ENCODE results near the gene CKS2.

CKS2 gene

DNA sequence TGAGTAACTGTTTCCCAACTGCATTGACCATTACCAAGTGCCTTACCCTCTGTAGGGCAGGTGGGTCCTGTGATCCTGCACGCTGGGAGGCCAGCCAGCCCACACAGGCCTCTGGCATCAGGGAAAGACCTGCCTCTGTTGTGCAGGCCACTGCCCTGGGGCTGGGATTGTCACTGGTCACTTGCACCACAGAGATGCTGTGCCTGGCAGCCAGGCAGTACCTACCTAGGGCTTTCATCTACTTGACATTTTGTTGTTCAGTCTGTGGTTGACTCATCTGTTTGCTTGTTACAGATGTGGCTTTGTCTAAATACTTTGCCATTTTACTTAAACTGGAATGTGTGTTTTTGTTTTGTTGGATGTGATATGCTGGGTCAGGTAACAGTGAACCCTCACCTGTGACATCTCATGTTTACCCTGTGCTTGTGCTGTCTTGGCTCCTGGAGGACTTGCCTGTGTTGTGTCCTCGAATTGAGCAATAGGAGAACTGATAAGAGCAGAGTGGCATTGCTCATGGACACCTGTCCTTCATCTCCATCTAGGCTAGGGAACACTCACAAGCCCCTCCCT lies 40.1 kb downstream of the CKS2 start:
- no peak for DNase-seq (ENCODE audit: low spot score)

DNA sequence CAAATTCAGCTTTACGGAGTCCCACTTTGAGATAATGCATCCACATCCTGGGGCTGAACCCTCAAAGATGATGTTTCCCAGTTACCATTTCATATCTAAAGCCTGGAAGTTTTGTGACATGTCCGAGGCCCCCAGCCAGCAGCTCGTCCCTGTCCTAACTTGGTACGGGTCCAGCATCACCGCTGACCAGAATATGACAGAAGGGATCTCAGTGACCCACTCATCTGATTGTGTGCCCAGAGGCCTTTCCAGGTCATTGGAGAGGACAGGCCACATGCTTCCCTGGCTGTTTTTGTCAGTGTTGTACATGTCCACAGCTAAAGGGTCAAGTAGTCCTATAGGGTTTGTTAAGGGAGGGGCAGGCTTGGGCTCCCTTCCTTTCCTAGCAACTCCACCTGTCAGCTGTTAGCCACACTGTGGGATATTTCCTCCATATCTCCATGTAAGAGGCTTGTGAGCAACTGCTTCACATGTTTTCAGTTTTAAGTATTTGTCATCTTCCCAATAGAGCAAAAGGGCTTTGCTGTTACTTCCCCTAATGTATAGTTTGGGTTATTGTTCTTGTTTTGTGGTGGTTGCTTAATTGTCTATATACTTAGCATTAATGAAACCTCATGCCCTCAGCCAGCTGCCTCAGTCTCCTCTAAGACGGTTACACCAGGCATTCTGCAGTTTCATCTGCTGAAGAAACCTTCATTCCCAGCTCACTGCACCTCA lies 40.7 kb downstream of the CKS2 start:
- no peak for DNase-seq (ENCODE audit: low spot score)

DNA sequence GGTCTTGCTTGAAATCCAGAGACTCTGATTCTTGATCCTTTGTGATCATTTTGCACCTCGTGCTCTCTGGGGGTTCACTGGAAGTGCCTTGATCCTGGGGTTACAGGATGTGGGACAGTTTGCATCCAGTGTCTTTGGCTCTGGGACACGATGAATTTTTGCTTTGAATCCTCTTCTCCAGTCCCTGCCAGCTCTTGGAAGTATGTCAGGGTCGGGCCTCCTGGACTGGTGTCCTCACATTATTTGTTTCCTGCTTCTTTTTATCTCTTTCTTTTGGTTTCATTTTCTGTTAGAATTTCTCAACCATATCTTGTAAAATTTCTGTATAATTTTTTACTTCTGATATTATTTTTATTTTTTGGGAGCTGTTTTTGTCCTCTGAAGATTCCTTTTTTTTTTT lies 41.5 kb downstream of the CKS2 start:
- DNase-seq (ENCODE audit: low spot score) = no peak

DNA sequence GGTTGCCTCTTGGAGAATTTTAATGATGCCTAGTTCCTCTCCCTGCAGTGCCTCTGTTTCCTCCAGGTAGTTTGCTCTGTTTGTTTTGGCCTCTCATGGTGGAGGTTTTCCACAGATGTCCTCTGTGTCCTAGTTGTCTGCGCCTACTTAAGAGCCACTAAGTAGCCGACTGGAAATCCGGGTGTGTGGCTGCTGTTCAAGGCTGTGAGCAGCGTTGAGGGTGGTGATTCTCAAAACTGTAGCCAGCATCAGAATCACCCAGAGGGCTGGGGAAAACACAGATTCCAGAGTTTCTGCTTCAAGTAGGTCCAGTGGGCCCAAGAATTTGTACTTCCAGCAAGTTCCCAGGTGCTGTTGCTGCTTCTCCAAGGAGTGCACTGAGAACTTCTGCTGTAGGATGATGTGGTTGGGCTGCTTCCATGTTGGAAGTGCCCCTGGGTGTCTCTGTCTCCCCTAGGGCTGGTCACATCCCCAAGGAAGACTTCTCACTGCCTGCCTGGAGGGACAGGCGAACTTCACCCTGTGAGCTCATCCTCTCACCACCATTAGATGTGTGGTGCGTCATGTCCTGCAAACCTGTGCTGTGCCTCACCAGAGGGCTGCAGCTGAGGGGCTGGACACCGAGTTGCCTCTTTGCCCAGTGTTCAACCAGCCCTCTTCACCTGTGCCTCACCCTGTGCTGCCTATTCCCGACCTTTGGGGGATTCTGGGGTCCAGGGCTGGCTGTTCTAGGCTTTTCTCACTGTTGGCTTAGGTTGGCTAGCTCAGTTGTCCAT lies 42.1 kb downstream of the CKS2 start:
- DNase-seq (ENCODE audit: low spot score) = no peak

DNA sequence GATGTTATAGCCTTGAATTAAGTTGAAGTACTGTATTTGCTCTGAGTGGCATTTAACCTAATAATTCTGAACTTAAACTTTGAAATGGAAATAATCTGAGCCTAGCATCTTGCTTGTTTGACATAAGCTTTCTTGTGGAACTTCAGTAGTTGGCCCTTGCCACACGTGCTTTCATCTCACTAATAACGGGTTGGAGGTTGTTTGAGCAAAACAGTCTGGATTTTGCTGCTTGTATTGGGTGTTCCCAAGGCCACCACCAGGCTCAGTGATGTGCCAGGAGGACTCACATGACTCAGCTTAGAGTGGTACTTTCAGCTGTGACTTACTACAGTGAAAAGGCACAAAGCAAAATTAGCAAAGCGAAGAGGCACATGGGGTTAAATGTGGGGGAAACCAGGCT lies 43.0 kb downstream of the CKS2 start:
- no peak for DNase-seq (ENCODE audit: low spot score)

DNA sequence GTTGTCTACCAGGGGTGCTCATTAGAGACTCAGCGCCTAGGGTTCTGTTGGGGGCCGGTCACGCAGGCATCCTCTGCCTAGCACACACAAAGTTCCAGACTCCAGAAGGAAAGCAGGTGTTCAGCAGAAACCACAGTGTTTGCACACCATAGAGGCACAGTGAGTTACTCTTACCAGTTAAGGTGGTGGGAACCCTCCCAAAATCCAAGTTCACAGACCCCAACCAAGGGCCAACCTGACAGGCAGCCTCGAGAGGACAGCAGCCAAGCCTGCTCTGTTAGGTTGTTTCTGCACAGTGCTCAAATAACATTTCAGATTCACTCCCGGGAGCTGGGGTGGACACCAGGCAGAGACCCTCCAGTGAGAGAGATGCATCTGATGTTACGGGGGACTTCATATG lies 43.5 kb downstream of the CKS2 start:
- no peak for DNase-seq (ENCODE audit: low spot score)

DNA sequence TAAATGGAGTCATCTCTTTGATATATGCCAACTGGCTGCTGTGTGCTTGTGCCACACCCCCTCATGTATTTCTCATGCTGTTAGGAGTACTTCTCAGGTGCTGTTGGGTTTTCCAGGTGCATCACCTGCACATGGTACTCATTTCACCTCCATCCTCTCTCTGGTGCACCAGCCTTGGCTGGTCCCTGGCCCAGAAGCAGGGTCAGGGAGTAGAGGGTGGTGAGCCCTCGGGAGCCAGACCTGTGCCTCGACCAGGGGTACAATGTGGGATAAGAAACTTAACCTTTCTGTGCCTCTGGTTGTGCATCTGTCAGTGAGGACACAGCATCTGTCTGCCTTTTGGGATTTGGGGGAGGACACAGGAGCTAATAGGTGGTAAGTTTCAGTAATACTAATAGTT lies 45.8 kb downstream of the CKS2 start:
- DNase-seq (ENCODE audit: low spot score) = no peak

DNA sequence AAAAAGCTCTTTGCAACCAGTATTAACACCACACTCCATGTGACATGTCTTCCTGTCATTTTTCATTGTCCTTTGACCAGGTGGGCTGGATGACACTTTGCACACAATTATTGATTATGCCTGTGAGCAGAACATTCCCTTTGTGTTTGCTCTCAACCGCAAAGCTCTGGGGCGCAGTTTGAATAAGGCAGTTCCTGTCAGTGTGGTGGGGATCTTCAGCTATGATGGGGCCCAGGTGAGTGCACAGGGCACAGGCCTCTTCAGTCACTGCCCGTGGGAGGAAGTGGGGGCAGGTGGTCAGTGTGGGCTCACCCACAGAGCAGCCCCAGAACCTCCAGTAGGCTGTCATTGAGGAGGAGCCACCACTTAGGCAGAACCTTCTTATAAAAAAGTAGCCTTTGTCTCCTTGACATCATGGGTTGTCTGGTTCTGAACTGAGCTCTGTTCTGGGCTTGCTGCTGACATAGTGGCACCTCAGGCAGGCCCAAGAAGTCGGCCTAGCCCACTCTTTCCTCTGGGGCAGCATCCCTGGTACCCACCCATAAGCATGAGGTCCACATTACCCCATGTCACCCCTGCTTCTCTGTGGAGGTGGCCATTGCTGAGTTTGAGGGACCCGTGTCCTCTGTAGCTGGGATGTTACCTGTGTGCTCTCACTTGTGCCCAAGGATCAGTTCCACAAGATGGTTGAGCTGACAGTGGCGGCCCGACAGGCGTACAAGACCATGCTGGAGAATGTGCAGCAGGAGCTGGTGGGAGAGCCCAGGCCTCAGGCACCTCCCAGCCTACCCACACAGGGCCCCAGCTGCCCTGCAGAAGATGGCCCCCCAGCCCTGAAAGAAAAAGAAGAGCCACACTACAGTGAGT lies 46.6 kb downstream of the CKS2 start:
- no peak for DNase-seq (ENCODE audit: low spot score)

DNA sequence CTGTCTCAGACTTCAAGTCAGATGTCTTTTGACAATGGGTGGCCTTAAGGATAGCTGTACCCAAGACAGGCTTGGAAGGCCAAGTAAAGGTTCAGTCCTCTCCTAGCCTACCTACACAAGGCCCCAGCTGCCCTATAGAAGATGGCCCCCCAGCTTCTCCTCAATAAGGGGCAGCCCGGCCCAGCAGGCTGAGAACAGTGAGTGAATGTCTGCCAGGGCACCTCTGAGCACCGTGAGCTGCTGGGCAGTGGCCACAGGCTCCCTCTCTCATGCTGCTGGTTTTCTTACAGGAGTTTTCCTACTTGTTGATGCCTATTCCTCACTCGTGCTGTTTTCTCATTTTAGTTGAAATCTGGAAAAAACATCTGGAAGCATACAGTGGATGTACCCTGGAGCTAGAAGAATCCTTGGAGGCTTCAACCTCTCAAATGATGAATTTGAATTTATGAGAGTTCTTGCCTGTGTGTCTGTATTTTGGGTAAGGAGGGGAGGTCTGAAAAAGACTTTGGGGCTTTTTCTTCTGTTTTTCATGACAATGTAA lies 47.5 kb downstream of the CKS2 start:
- no peak for DNase-seq (ENCODE audit: low spot score)

DNA sequence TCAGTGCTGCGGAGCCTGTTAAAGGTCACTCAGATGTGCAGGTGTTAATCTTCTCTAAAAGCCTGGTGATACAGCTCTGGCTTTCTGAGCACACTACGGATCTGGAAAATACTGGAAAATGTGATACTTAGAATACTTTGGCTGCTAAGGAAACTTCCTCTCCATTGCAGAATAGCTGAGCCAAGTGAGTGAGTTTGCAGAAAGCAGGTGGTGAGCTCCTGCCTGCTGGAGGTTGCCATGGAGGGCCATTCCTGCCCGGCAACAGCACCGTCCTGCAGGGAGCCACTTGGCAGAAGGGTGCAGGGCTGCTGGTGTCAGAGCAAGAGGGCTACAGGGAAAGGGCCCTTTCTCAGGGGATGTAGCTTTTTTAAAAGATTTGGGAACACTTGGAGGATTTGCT lies 48.0 kb downstream of the CKS2 start:
- DNase-seq (ENCODE audit: low spot score) = no peak

DNA sequence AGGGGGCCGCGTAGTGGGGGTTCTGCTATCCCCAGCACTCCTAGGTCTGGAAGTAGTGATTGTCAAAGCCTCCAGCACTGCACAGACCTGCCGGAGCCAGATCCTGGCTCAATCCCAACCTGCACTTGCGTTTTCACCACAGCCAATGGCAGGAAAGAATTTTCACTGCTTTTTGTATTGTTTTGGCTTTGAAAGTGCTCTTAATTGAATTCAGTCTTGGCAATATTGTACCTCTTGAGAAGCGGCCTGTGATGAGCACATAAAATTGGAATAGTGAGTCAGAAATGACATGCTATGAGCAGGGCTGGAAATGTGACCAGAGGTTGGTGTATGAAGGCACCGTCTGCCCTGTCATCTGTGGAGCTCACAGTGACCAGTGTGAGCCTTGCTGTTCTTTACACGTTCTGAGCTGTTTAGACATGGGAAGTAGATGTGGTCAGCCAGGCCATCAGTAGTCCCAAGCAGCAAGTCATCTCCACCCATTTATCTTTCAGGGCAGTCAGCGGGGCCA lies 48.8 kb downstream of the CKS2 start:
- no peak for DNase-seq (ENCODE audit: low spot score)

DNA sequence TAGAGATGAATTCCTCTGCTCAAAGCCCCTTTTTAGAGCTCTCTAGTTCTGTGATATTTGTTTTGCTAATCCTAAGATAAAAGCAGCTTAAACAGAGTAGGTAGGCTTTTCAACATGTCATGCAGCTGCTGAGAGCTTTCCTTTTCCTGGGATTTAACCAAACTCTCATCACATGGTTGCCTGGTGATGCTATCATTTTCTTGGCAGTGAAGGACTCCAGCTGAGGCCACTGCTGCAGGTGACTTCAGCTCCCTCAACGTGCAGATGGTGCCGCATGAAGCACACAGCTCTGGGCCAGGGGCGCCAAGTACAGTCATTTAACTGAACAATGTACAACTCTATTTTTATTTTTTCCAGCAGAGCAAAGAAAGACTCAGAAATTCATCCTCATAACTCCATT lies 49.5 kb downstream of the CKS2 start:
- DNase-seq (ENCODE audit: low spot score) = no peak

DNA sequence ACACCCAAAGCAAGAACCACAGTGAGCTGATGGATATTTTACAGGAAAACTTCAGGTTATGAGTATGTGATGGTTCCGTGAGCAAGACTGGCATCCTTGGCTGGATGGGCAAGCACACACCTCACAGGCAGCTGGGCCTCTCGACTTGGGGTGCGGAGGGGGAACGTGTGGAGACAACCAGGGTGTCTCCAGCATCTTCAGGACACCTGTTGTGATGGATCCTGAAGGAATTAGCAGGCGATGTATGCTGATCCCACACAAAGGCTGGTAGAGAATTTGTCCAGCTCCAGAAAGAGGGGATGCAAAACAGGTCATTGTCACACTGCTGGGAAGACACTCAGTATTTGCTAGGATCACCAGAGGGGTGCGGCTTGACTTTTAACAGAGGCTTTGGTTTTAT lies 50.0 kb downstream of the CKS2 start:
- no peak for DNase-seq (ENCODE audit: low spot score)

DNA sequence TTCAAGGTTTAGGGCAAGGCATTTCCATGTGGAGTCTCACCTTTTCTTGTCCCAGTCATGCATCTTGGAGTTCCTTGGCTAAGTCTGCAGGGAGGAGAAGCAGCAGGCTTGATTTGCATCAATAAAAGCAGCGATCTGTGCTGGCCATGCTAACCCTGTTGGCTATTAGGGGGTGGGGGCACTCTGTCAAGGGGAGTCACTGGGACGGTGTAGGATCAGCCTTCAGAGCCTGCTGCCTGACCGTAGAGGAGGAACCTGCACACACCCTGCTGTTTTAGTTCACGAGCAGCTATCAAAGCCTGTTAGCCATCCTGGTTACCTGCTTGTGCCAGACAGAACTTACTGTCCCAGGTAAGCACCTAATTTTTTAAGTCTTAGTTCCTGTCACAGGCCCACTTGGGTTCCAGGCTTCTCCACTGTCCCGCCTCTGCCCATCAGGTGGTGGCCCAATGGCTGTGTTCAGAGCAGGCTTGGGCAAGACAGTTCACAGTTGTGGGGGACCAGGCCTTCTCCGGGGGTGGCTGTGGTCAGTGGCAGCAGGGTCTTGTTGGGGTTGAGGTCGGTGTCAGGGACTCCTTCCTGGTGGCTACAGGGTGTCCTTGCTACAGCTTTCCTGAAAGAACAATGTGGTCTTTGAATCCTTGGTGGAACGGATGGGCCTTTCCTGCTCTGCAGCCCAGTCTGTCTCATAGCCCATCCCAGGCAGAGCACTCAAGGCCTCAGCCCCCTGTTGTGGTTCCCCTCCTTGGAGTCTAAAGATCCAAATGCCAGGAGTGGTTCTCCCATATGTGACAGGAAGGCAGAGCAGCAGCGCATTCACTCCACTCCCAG lies 51.0 kb downstream of the CKS2 start:
- DNase-seq (ENCODE audit: low spot score) = no peak

DNA sequence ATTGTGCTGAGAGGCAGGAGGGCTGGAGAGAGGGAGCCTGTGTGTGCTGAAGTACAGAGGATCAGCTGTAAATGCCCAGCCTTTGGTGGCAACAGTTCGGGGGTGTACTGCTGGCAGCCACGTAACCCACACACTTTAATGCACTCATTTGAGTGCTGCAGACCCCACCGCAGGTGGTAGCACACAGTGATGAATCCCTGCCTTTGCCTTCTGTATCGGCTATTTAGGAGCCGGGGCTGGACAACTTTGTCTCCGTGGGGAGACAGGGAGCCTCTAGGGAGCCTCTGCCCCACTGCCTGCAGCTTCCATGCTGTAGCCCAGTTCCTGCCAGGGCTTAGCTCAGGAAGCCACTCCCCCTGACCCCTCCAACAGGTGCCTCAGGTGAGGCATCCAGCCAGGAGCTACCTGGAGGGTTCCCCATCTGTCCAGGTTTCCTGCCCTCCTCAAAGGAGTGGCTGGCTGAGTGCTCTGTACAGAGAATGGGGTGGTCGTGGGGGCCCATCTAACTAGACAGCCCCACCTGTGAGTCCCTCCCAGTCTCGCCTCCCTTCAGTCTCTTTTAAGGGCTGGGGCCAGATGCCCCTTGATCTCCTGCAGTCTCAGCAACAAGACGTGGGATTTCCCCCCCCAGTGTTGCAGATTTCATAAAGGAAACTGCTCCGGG lies 51.8 kb downstream of the CKS2 start:
- DNase-seq (ENCODE audit: low spot score) = no peak

DNA sequence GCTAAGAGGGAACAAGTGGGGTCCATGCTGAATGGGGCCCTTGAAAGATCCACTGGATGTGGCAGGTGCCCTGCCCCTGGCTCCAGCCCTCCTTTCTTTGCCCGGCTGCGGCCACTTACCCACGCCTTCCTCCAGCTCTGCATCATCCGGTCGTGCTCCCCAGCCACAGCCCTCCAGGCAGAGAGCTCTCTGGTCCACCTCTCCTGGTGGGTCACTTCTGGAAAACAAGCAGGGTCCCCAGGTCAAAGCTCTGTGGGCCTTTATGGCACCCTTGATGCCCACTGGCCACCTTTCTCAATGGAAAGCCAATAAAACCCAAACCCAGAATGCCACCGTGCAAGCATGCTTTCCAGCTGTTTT lies 52.3 kb downstream of the CKS2 start:
- no peak for DNase-seq (ENCODE audit: low spot score)

DNA sequence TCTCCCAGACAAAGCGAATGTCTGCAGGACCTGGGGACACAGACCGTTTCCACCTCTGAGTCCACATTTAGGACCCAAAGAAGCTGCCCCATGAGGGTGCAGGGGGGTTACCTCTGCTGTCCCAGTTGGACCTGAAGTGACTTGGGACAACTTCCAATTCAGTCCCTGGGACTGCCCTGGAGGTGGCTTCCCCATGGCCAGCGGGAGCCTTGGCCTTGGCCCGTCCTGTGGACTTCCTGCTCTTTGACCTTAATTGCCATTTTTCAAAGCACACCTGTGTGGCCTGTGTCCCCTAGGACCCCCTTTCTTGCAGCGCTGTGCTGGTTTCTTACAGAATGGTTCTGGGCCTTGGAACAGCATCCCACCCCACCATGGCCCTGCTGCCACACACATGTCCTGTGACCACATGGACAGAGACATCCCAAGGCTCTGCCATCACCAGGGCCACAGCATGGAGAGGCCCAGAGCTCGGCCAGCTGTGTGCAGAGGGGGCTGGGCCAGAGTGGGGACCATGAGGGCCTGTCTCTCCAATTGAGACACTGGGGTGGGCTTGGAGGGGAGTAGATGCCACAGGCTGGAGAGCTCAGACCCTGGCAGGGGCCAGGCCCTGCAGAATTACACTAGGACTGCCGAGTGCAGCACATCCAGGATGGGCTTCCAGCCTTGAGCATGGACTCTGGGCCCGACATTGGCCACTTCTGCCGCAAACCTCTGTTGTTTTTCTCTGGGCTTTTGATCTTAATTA lies 53.1 kb downstream of the CKS2 start:
- no peak for DNase-seq (ENCODE audit: low spot score)

DNA sequence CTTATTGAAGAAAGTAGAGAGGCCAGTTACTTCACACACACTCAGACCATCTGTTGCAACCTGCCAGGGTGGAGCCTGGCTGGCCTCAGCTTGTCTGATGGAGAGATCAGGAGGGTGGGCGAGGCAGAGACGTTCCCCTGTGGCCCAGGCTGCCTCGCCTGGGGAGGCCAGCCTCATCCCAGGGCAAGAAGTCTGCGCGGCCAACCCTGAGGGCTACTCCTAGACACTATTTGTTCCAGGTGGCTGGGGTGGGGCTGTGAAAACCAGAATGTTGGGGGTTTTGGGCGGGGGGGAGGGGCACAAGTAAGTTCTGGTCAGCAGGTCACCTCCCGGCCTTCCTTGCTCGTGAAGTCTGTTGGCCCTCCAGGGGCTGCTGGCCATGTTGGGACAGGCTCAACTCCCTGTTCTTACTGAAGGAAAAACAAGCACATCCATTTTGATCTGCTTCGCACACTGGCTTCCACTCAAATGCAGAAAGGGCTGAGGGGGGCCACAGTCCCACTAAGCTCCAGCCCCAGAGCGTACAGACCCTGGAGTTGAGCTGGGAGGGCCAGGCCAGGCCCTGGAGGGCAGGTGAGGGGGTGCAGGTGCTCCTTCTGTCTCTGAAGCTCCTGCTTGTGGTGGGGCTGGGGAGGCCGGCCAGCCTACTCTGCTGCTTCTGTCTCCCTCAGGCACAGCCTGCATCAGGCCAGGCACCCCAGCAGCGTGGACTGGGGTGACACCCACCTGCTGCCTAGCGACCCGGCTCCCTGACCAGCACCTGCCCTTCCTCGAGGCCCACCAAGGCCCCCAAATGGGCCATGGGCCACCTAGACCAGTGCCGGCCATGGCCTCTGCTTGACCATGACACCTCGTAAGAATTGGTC lies 53.9 kb downstream of the CKS2 start:
- DNase-seq (ENCODE audit: low spot score) = no peak

DNA sequence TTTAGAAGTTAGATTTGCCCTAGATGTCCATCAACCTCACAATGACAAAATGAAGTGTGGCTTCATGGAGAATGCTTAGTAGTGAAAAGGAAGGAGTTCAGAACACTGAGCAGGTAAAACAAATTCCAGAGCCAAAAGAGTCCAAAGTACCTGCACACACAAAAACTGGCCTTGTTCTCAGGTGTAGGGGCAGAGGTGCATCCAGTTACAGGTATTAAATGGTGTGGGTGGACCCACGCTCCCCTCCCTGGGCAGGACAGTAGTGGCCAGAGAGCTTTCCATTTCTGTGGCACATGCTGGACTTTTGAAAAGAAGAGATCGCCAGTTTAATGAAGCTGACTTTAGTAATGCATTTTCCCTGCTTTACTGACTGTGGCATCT lies 54.5 kb downstream of the CKS2 start:
- no peak for DNase-seq (ENCODE audit: low spot score)

Data from iPS-NIHi11 (cell line).